IPS-15b (cell line): ENCODE results near the gene RBM4B.
"Not testable (repeated sequence)": the region's sequence is repeated elsewhere in the genome, so short reads cannot be mapped to it uniquely, and the experiment has no call there.

Experiments used
- H3K27me3 ChIP-seq: one replicate; pipeline ENCODE4 v1.6.1; 2013; ENCODE audit warnings: low read length; ENCODE audit not compliant: control insufficient read depth, insufficient read depth
- H3K36me3 ChIP-seq: one replicate; pipeline ENCODE4 v1.6.1; 2013; ENCODE audit warnings: low read length; ENCODE audit not compliant: control insufficient read depth, insufficient read depth
- H3K4me1 ChIP-seq: one replicate; pipeline ENCODE4 v1.6.1; 2013; ENCODE audit warnings: mild to moderate bottlenecking, low read length; ENCODE audit not compliant: control insufficient read depth, insufficient read depth
- H3K4me3 ChIP-seq: one replicate; pipeline ENCODE4 v1.5.1; 2013; ENCODE audit warnings: low read depth, low read length
- H3K9ac ChIP-seq: one replicate; pipeline ENCODE4 v1.6.1; 2013; ENCODE audit warnings: low read depth, mild to moderate bottlenecking, low read length
- H3K9me3 ChIP-seq: one replicate; pipeline ENCODE4 v1.6.1; 2013; ENCODE audit warnings: mild to moderate bottlenecking, low read length; ENCODE audit not compliant: control insufficient read depth, insufficient read depth

RBM4B gene

DNA sequence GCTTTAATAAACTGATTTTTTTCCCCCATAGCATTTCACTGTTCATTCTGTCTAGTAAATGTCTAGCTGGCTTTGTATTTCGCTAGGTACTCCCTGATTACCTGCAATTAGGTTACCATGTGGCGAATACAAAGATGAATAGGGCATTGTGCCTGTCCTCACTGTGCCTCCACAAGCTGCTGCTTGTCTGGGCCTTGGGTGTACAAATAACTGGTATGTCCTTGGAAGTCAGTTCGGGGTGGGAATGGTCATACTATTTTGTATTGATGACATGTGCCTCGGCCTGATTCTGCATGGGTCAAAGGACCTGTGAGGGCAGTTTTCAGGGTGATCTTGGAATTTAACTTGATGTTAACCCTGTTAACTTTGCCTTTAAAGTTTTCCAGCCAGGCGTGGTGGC lies 27.8 kb downstream of the RBM4B start:
- Histone ChIP-seq H3K36me3 (peaks cover 31% of the 10 kb centered on the region), H3K9me3 (no peaks in the 10 kb centered on the region), H3K27me3 (no peaks in the 10 kb centered on the region), H3K4me3 (no peak overlapping the region), H3K9ac (no peak overlapping the region), H3K4me1 (no peaks in the 10 kb centered on the region)

DNA sequence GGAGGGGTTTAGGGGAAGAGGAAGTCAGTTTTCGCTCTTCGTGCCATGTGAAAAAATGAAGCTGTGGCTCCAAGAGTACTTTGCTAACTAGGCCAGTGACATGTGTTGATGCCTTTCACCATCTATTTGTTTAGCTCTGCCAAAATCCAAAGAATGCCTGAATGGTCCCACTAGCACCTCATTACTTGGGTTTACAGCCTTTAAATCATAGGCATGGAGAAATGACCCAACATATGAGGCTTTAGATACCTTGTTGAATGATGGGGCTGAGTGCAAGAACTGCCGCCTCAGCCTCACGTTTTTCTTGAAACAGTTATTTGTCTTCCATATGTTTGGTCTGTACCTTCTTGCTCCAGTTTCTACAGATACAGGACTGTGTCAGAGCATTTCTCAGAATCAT lies 30.9 kb downstream of the RBM4B start:
- no peak overlapping the region for H3K4me3 ChIP-seq
- H3K27me3 ChIP-seq, result no peaks in the 10 kb centered on the region
- no peak overlapping the region for H3K9ac ChIP-seq
- H3K4me1 ChIP-seq, result peaks cover 4% of the 10 kb centered on the region
- no peaks in the 10 kb centered on the region for H3K9me3 ChIP-seq
- peaks cover 46% of the 10 kb centered on the region for H3K36me3 ChIP-seq

DNA sequence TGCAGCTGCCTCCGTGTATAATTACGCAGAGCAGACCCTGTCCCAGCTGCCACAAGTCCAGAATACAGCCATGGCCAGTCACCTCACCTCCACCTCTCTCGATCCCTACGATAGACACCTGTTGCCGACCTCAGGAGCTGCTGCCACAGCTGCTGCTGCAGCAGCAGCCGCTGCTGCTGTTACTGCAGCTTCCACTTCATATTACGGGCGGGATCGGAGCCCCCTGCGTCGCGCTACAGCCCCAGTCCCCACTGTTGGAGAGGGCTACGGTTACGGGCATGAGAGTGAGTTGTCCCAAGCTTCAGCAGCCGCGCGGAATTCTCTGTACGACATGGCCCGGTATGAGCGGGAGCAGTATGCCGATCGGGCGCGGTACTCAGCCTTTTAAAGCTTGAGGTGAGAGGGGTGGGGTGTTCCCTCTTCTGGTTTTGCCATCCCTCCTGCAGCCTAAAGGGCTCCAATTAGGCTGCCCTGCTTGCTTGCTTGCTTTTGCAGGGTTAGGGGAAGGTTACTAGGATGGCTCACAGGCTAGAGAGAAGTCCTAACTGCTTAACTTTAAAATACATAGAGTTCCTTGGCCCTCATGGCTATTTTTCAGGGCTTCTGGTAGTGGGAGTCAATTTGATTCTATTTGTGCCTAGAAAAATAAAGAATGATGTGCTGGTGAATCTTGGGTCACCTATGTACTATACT lies 33.8 kb downstream of the RBM4B start:
- H3K4me3 ChIP-seq, result no peak overlapping the region

DNA sequence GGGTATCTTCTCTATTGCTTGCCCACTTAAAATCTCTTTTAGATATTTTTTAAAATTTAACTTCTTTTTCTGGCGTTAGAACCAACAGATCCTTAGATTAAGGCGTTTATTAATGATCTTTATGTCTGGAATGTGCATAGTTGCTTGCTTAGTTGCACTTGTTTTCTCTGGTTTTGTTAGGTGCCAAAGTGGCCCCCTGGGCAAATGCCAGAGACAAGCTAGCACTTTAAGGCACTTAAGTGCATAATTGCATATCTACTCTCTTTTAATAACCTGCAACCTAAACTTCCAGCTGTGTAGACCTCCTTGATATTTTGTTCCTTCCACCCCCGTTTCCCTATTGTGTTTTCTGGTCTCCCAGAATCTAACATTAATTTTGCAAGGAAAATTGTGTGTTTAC lies 35.9 kb downstream of the RBM4B start:
- H3K4me3 ChIP-seq, result peak overlapping the region; percentile 86
- H3K27me3 ChIP-seq, result no peaks in the 10 kb centered on the region
- H3K4me1 ChIP-seq, result peaks cover 11% of the 10 kb centered on the region
- no peaks in the 10 kb centered on the region for H3K9me3 ChIP-seq
- no peak overlapping the region for H3K9ac ChIP-seq
- H3K36me3 ChIP-seq, result peaks cover 51% of the 10 kb centered on the region

More for the DNA sequence above, 33.8 kb downstream of the RBM4B start:
- H3K36me3 ChIP-seq, result peaks cover 49% of the 10 kb centered on the region
- no peaks in the 10 kb centered on the region for H3K9me3 ChIP-seq
- peaks cover 11% of the 10 kb centered on the region for H3K4me1 ChIP-seq
- H3K9ac ChIP-seq, result peak overlapping the region; percentile 12
- H3K27me3 ChIP-seq, result no peaks in the 10 kb centered on the region

DNA sequence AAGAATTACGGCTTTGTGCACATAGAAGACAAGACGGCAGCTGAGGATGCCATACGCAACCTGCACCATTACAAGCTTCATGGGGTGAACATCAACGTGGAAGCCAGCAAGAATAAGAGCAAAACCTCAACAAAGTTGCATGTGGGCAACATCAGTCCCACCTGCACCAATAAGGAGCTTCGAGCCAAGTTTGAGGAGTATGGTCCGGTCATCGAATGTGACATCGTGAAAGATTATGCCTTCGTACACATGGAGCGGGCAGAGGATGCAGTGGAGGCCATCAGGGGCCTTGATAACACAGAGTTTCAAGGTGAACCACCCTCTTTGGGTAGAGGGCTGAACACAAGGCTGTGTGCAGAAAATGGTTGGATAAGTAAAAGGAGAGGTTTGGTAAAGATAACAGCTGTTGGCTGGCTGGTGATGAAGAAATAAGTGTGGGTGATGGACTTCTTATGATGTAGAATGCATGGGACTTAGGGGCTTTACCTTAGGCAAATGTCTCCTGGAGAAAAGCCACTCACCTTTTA lies 37.8 kb downstream of the RBM4B start:
- H3K27me3 ChIP-seq, H3K9me3 ChIP-seq: not testable (repeated sequence)
- Histone ChIP-seq H3K4me1 (peaks cover 11% of the 10 kb centered on the region), H3K4me3 (peak overlapping the region; percentile 86), H3K36me3 (peaks cover 34% of the 10 kb centered on the region), H3K9ac (peak overlapping the region; percentile 39)

DNA sequence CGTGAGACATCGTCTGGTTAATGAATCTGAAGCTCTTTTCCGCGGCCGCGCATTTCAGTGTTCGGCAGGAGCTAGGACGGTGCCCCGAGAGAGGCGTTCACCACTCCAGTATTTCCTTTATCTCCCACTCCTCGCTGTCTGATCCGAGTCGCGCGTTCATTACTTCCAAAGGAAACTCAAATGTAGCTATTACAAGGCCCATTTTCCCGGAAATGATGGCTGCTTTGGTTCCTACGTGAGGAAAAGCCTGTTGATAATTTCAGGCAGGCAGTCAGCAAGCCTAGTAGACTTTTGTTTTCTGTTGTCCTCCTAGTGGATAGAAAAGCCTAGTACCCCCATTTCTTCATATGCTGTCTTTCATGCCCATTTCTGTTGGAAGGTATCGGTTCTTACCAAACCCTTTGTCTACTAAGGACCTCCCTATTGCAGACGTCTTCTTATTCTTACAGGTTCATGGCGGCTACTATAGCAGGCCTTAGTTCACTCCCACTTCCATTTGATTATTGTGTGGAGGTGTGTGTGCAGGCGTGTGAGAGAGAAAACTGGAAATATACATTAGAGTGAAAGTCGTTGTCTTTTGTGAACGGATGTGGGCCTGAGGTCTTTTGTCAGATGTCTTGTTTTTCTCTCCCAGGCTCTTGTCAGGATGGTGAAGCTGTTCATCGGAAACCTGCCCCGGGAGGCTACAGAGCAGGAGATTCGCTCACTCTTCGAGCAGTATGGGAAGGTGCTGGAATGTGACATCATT lies 38.4 kb downstream of the RBM4B start:
- peaks cover 11% of the 10 kb centered on the region for H3K4me1 ChIP-seq
- peak overlapping the region; percentile 86 for H3K4me3 ChIP-seq
- no peaks in the 10 kb centered on the region for H3K27me3 ChIP-seq
- peak overlapping the region; percentile 97 for H3K9ac ChIP-seq
- peaks cover 30% of the 10 kb centered on the region for H3K36me3 ChIP-seq
- no peaks in the 10 kb centered on the region for H3K9me3 ChIP-seq

DNA sequence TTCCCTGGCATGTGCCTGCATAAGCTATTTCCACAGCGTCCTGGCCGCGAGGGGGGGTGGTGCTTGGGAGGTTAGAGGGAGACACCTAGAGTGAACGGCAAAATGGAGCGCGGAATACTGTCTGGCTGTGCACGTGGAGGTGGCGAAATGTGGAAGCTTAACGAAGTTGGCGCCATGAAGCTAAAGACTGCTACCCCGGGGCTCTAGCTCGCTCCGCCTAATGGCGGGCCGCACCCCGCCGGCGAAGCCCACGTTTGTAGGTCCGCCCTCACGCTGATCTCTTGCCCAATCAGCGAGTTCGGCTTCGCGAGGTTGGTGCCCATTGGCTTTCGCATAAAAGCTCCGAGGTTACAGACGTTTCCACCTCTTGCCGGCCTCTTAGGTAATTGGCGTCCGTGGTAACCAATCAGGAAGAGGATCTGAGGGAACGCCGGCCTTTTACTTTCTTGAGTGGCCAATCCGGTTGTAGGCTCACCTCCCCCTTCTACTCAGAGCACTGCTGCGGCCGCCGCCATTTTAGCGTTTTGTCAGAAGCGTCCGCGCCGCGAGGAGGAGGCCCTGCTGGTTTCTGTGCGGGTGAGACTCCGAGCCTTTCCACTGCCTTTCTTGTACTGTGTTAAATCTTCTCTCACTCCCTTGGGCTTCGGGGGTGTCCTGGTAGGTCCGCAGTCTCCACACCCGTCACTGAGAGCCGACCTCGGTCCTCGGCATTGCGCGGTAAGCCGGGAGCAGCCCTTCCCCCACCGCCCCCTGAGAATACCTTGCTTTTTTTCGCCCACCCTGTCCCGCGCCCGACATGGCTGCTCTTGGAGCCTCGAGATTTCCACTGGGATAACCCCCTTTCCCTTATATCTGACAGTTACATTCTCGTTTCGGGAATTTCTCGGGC lies 39.3 kb downstream of the RBM4B start, which contains the start of gene RBM4:
RBM4 (plus strand) TSS at position 527 of the 889 bp plus-strand sequence. CDS start 1,009 bp downstream, outside the sequence.
- Histone ChIP-seq H3K4me3 (peak within 1 kb of the TSS; percentile 86), H3K27me3 (no peaks in the 10 kb centered on the region), H3K36me3 (peaks cover 21% of the 10 kb centered on the region), H3K4me1 (peaks cover 11% of the 10 kb centered on the region), H3K9me3 (no peaks in the 10 kb centered on the region), H3K9ac (peak within 1 kb of the TSS; percentile 97)

DNA sequence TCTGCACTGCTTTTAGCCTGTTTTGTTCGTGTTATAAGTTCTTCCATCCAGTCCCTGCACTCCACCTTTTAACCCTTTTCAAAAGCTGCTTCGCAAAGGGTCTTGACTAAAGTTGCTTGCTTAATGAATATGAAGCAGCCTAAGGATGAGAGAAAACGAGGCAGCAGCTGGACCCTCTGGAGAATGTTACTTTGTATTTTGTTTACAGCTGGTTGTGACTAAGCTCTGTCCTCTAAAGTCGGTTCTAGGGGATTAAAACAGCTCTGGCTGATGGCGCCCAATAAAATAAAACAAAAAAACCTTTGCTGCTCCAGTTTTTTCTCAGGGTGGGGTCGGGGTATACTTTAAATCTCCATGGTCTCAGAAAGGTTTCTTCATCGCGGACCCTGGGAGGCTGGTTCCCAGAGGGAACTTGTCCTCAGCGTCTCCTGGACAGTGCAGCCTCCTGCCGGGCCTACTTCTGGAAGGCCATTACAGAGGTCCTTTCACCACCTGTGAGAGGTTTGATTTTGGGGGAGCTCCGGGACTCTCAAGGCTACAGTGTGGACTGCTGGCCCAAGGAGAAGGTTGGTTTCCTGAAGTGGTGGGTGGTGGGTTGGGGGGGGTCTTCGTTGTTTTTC lies 40.0 kb downstream of the RBM4B start:
- H3K27me3 ChIP-seq, result no peaks in the 10 kb centered on the region
- peaks cover 11% of the 10 kb centered on the region for H3K4me1 ChIP-seq
- no peaks in the 10 kb centered on the region for H3K9me3 ChIP-seq
- H3K9ac ChIP-seq, result peak overlapping the region; percentile 77
- H3K36me3 ChIP-seq, result peaks cover 17% of the 10 kb centered on the region
- peak overlapping the region; percentile 63 for H3K4me3 ChIP-seq

DNA sequence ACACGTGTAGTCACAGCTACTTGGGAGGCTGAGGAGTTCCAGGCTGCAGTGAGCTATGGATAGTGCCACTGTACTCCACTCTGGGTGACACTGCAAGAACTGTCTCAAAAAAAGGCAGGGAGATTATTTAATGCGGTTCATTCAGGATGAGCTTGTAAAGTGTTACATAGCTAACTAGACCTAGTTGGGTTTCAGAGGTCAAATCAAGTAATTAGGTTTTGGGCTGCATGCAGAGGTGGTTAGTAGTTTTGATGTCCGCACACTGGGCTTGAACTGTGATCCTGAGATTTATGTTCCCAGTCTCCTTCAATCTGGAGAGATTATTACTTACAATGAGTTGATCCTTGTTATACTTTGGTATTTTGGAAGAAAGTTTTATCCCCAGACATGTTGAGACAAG lies 41.3 kb downstream of the RBM4B start:
- Histone ChIP-seq H3K4me3 (no peak overlapping the region), H3K36me3 (peaks cover 16% of the 10 kb centered on the region), H3K9me3 (no peaks in the 10 kb centered on the region), H3K9ac (no peak overlapping the region), H3K4me1 (peaks cover 7% of the 10 kb centered on the region), H3K27me3 (no peaks in the 10 kb centered on the region)

DNA sequence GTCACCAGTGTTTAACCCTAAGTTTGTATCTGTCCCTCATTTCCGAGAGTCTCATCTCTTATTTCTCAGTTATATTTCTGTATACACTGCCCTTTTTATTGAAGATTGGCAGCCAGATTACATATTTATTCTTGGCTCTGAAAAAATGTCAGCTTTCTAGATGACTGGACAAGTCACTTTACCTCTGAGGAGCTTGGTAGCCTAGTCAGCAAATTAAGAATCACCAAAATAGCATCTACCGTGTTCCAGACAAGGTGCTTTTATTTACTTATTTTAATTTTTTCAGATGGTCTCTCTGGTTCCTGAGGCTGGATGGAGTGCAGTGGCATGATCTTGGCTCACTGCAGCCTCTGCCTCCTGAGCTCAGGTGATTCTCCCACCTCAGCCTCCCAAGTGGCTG lies 44.7 kb downstream of the RBM4B start:
- Histone ChIP-seq H3K9me3 (no peaks in the 10 kb centered on the region), H3K27me3 (no peaks in the 10 kb centered on the region), H3K9ac (no peak overlapping the region), H3K36me3 (peaks cover 20% of the 10 kb centered on the region), H3K4me3 (no peak overlapping the region), H3K4me1 (no peaks in the 10 kb centered on the region)

DNA sequence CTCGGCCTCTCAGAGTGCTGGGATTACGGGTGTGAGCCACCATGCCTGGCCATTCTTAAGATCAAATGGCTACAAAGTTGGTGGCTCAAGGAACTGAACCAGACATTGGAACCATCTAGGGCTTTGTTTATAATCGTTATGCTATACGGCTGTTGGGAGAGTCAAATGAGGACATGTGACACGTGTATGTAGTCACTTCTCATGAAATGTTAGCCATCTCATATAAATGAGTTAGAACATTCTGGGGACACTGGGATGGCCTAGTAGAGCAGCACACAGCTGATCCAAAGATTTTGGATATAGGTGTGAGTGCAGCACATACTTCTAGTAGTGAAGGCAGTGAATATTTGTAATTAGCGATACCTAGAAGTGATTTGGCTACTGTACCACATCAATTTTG lies 45.8 kb downstream of the RBM4B start:
- no peak overlapping the region for H3K4me3 ChIP-seq
- no peaks in the 10 kb centered on the region for H3K27me3 ChIP-seq
- no peaks in the 10 kb centered on the region for H3K4me1 ChIP-seq
- peaks cover 31% of the 10 kb centered on the region for H3K36me3 ChIP-seq
- H3K9me3 ChIP-seq, result no peaks in the 10 kb centered on the region
- H3K9ac ChIP-seq, result no peak overlapping the region
